HepG2 (cell line): Measurements from ENCODE around the gene PPP4R1. TPM values are rescaled to one million over a fixed set of nuclear protein-coding genes. Genes with fewer than 3 reads are reported as not detected.

Experiments used
- AGO2 ChIP-seq: fragments of 200-400 bp; formaldehyde crosslinking; optimal IDR thresholded peaks from 2 replicates; pipeline ENCODE3; 2017; ENCODE audit warnings: mild to moderate bottlenecking, low read depth, low read length, moderate library complexity
- CBX1 ChIP-seq: IDR thresholded peaks from one replicate; pipeline ENCODE4 v1.6.1; 2016; ENCODE audit warnings: antibody characterized with exemption, low read depth
- DNMT1 ChIP-seq: sonication (generic); formaldehyde crosslinking; IDR thresholded peaks from 2 replicates; pipeline ENCODE4 v1.5.1; 2020; ENCODE audit warnings: mild to moderate bottlenecking, missing genetic modification reagents
- DNMT3B ChIP-seq: conservative IDR thresholded peaks from 2 replicates; pipeline ENCODE4 v1.6.1; 2016; ENCODE audit warnings: missing biosample characterization, control low read depth
- DR1 ChIP-seq: sonication (generic); formaldehyde crosslinking; IDR thresholded peaks from 2 replicates; pipeline ENCODE4 v1.8.0; 2021; ENCODE audit warnings: mild to moderate bottlenecking, missing genetic modification reagents, inconsistent platforms
- HNRNPL ChIP-seq: fragments of 200-400 bp; formaldehyde crosslinking; IDR thresholded peaks from 2 replicates; pipeline ENCODE4 v1.6.1; 2017; ENCODE audit warnings: mild to moderate bottlenecking, low read depth, low read length
- RARG ChIP-seq: sonication (generic); formaldehyde crosslinking; IDR thresholded peaks from 2 replicates; pipeline ENCODE4 v1.4.0; 2020; ENCODE audit warnings: low read depth, mild to moderate bottlenecking, missing genetic modification reagents
- SAP130 ChIP-seq: IDR thresholded peaks from 2 replicates; pipeline ENCODE4 v1.6.1; 2016; ENCODE audit warnings: low read depth
- SUZ12 ChIP-seq: fragments of 150-350 bp; IDR thresholded peaks from 2 replicates; pipeline ENCODE4 v1.6.1; 2014; ENCODE audit warnings: low read depth, low read length
- ZFP82 ChIP-seq: sonication (generic); formaldehyde crosslinking; IDR thresholded peaks from 2 replicates; pipeline ENCODE4 v1.5.1; 2020; ENCODE audit warnings: mild to moderate bottlenecking, missing genetic modification reagents, borderline replicate concordance
- ZNF30 ChIP-seq: sonication (generic); formaldehyde crosslinking; IDR thresholded peaks from 2 replicates; pipeline ENCODE4 v1.5.0; 2020; ENCODE audit warnings: mild to moderate bottlenecking, missing genetic modification reagents
- ZNF781 ChIP-seq: sonication (generic); formaldehyde crosslinking; IDR thresholded peaks from 2 replicates; pipeline ENCODE4 v1.5.1; 2020; ENCODE audit warnings: borderline replicate concordance, mild to moderate bottlenecking, missing genetic modification reagents; ENCODE audit errors: not compliant biosample characterization
- ZNF792 ChIP-seq: IDR thresholded peaks from 2 replicates; pipeline ENCODE4 v1.6.1; 2016
- polyA plus RNA-seq, 8 experiments: library from polyadenylated mRNA; depleted of rRNA in 3 of 8; stranded (reverse) in 7 of 8; unstranded in 1 of 8; fragments of >200 nt; fragmentation: Illumina TruSeq in 4 of 8; extraction: Trizol in 4 of 8; gene quantifications; 2 replicates each; pipeline versions ENCODE4 v1.2.1 to v1.2.3, GENCODE V29; 2011 to 2016; ENCODE audit warnings: low read depth in 4 of 8, missing spikeins in 1 of 8, mixed read lengths in 1 of 8; ENCODE audit not compliant: insufficient read depth in 1 of 8
- total RNA-seq, 5 experiments: library from RNA; depleted of rRNA; stranded (reverse); fragments of >200 nt; fragmentation: Illumina TruSeq; extraction: Trizol; gene quantifications; 2 replicates each; pipeline ENCODE4 v1.2.3, GENCODE V29; 2016; ENCODE audit warnings: low read depth in 1 of 5
- TF ChIP-seq, protein P1 (sequence below): sonication (generic); formaldehyde crosslinking; IDR thresholded peaks from 2 replicates; pipeline ENCODE4 v1.5.0; 2020; ENCODE audit warnings: mild to moderate bottlenecking, missing genetic modification reagents
- TF ChIP-seq, protein P2 (sequence below): sonication (generic); formaldehyde crosslinking; IDR thresholded peaks from 2 replicates; pipeline ENCODE4 v1.5.0; 2020; ENCODE audit warnings: missing genetic modification reagents, mild to moderate bottlenecking, borderline replicate concordance
- TF ChIP-seq, protein P3 (sequence below): sonication (generic); formaldehyde crosslinking; IDR thresholded peaks from 2 replicates; pipeline ENCODE4 v1.8.1; 2023; ENCODE audit warnings: mild to moderate bottlenecking, missing genetic modification reagents

Gene PPP4R1
- total and polyA plus RNA-seq, 2 of the 13 experiments (the other 11 are each of a cell fraction or from before 2014, with no cell fraction given): 66.5 to 72.4 TPM

DNA sequence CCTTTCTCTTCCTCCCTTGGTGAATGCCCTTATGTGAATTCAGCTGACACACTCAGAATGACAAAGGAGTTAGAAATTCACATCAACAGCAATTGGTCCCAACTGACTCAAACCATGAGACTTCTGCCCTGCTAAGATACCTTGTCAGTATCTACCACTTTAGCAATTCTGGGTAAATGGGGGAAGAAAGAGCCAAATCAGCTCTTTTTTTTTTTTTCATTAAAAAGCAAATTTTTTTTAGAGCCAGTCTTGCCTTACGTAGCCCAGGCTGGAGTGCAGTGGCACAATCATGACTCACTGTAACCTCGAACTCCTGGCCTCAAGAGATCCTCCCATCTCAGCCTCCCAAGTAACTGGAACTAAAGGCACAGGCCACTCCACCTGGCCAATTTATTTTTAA, 1.7 kb upstream of the PPP4R1 start (continued):
- TF ChIP-seq, protein P1, sequence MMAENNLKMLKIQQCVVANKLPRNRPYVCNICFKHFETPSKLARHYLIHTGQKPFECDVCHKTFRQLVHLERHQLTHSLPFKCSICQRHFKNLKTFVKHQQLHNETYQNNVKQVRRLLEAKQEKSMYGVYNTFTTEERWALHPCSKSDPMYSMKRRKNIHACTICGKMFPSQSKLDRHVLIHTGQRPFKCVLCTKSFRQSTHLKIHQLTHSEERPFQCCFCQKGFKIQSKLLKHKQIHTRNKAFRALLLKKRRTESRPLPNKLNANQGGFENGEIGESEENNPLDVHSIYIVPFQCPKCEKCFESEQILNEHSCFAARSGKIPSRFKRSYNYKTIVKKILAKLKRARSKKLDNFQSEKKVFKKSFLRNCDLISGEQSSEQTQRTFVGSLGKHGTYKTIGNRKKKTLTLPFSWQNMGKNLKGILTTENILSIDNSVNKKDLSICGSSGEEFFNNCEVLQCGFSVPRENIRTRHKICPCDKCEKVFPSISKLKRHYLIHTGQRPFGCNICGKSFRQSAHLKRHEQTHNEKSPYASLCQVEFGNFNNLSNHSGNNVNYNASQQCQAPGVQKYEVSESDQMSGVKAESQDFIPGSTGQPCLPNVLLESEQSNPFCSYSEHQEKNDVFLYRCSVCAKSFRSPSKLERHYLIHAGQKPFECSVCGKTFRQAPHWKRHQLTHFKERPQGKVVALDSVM (CRISPR knock-in tag): 0 out of 2 replicates have a peak, but pooled peaks have one; percentile 24
- TF ChIP-seq CBX1 (no peak), SAP130 (CRISPR knock-in tag) (no peak), ZFP82 (CRISPR knock-in tag) (0 out of 2 replicates have a peak, but pooled peaks have one; percentile 49), DR1 (CRISPR knock-in tag) (no peak), ZNF781 (CRISPR knock-in tag) (no peak), DNMT3B (CRISPR knock-in tag) (no peak), RARG (no peak), ZNF792 (CRISPR knock-in tag) (no peak), DNMT1 (CRISPR knock-in tag) (no peak), HNRNPL (no peak), SUZ12 (no peak), AGO2 (no peak), ZNF30 (CRISPR knock-in tag) (no peak)
- TF ChIP-seq, protein P2, sequence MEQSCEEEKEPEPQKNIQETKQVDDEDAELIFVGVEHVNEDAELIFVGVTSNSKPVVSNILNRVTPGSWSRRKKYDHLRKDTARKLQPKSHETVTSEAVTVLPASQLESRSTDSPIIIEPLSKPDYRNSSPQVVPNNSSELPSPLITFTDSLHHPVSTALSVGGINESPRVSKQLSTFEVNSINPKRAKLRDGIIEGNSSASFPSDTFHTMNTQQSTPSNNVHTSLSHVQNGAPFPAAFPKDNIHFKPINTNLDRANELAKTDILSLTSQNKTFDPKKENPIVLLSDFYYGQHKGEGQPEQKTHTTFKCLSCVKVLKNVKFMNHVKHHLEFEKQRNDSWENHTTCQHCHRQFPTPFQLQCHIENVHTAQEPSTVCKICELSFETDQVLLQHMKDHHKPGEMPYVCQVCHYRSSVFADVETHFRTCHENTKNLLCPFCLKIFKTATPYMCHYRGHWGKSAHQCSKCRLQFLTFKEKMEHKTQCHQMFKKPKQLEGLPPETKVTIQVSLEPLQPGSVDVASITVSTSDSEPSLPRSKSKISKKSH (CRISPR knock-in tag): no peak
- TF ChIP-seq, protein P3, sequence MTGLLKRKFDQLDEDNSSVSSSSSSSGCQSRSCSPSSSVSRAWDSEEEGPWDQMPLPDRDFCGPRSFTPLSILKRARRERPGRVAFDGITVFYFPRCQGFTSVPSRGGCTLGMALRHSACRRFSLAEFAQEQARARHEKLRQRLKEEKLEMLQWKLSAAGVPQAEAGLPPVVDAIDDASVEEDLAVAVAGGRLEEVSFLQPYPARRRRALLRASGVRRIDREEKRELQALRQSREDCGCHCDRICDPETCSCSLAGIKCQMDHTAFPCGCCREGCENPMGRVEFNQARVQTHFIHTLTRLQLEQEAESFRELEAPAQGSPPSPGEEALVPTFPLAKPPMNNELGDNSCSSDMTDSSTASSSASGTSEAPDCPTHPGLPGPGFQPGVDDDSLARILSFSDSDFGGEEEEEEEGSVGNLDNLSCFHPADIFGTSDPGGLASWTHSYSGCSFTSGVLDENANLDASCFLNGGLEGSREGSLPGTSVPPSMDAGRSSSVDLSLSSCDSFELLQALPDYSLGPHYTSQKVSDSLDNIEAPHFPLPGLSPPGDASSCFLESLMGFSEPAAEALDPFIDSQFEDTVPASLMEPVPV (CRISPR knock-in tag): no peak
